K562 (cell line): ENCODE data around the gene DYNC2LI1. TPM values are rescaled to one million over a fixed set of nuclear protein-coding genes. Genes with fewer than 3 reads are reported as not detected.

ENCODE experiments used
- ATAC-seq: fragments of 200-7000 bp; cut with Tn5 transposase; 3 replicates; pipeline ENCODE4 v1.9.1; 2020; ENCODE audit warnings: moderate library complexity
- BruUV-seq: library from RNA; stranded (reverse); fragments of 400-500 nt; replicated peaks from 2 replicates; lab custom pipeline; 2021; lab: Mats Ljungman, UMichigan
- CTCF ChIA-PET: fragments of 300-600 bp; formaldehyde crosslinking; extraction: SDS; loops from one replicate; lab custom pipeline; 2021; ENCODE audit warnings: low intra/inter-chr PET ratio; lab: Yijun Ruan, JAX
- POLR2A ChIA-PET: fragments of 300-600, 350-650 bp; sonication (Branson Sonifier 250); formaldehyde crosslinking; extraction: SDS; loops from one replicate; lab custom pipeline; 2021; ENCODE audit warnings: antibody characterized with exemption, inconsistent platforms; lab: Yijun Ruan, JAX
- DNase-seq, 4 experiments: peaks; one replicate each; pipeline versions ENCODE4 v3.0.0 to v3.0.0-alpha.2; 2011 to 2018; ENCODE audit warnings: low spot score in 3 of 4, mixed read lengths in 3 of 4; ENCODE audit errors: extremely low read depth in 1 of 4
- FAIRE-seq: peaks from 2 replicates; lab custom pipeline; 2011; peaks lifted over from hg19 to GRCh38; lab: Jason Lieb, UNC
- H2AFZ ChIP-seq: 2 replicates; pipeline ENCODE4 v1.6.0; 2011; ENCODE audit warnings: low read depth, low read length, control low read depth, inconsistent platforms
- H3K27ac ChIP-seq: fragments of 200-600 bp; 3 replicates; pipeline ENCODE4 v1.8.0; 2011; ENCODE audit warnings: low read depth, mild to moderate bottlenecking, control low read depth, inconsistent platforms, low read length, moderate library complexity, mixed read lengths; ENCODE audit errors: extremely low read depth
- H3K27me3 ChIP-seq, 2 experiments: fragments of 300-600 bp in 1 of 2; 2 replicates in 1 of 2; 3 replicates in 1 of 2; pipeline versions ENCODE4 v1.6.0 to v1.8.0; 2011; ENCODE audit warnings: inconsistent platforms in 2 of 2, low read length in 2 of 2, mild to moderate bottlenecking in 1 of 2, mixed read lengths in 1 of 2, moderate library complexity in 1 of 2; ENCODE audit not compliant: control insufficient read depth in 2 of 2, insufficient read depth in 2 of 2
- H3K36me3 ChIP-seq: fragments of 300-600 bp; 3 replicates; pipeline ENCODE4 v1.8.0; 2011; ENCODE audit warnings: mild to moderate bottlenecking, low read length, inconsistent platforms; ENCODE audit not compliant: control insufficient read depth, insufficient read depth
- H3K4me1 ChIP-seq, 2 experiments: fragments of 200-600 bp in 1 of 2; replicated peaks in 1 of 2; 2 replicates in 1 of 2; 3 replicates in 1 of 2; pipeline versions ENCODE4 v1.5.1 to v1.8.0; 2011; ENCODE audit warnings: inconsistent platforms in 2 of 2, low read length in 2 of 2, mild to moderate bottlenecking in 1 of 2, mixed read lengths in 1 of 2, moderate library complexity in 1 of 2; ENCODE audit not compliant: control insufficient read depth in 2 of 2, insufficient read depth in 2 of 2
- H3K4me2 ChIP-seq: 2 replicates; pipeline ENCODE4 v1.6.1; 2011; ENCODE audit warnings: low read length, control low read depth, inconsistent platforms, mixed read lengths; ENCODE audit not compliant: insufficient read depth
- H3K4me3 ChIP-seq: fragments of 200-600 bp; sonication (generic), shearing (Covaris generic); 2 replicates; pipeline ENCODE4 v1.5.1; 2016; ENCODE audit warnings: control low read depth, inconsistent platforms
- H3K79me2 ChIP-seq: fragments of 200-600 bp; 3 replicates; pipeline ENCODE4 v1.8.0; 2011; ENCODE audit warnings: low read length, inconsistent platforms; ENCODE audit not compliant: control insufficient read depth, insufficient read depth
- H3K9ac ChIP-seq, 2 experiments: 2 replicates each; pipeline versions ENCODE4 v1.6.0 to v1.6.1; 2011; ENCODE audit warnings: low read depth in 2 of 2, low read length in 2 of 2, control low read depth in 1 of 2, inconsistent platforms in 1 of 2, mild to moderate bottlenecking in 1 of 2, mixed read lengths in 1 of 2; ENCODE audit not compliant: insufficient read depth in 1 of 2
- H3K9me1 ChIP-seq: one replicate; pipeline ENCODE4 v1.6.0; 2011; ENCODE audit warnings: inconsistent platforms, mild to moderate bottlenecking, low read length, moderate library complexity; ENCODE audit not compliant: control insufficient read depth, insufficient read depth
- H3K9me3 ChIP-seq: replicated peaks from 2 replicates; pipeline ENCODE4 v1.5.1; 2011; ENCODE audit warnings: low read depth, low read length, inconsistent platforms; ENCODE audit not compliant: control insufficient read depth, insufficient read depth
- H4K20me1 ChIP-seq: replicated peaks from 2 replicates; pipeline ENCODE4 v1.6.1; 2011; ENCODE audit warnings: low read length, inconsistent platforms, mixed read lengths; ENCODE audit not compliant: control insufficient read depth, insufficient read depth
- NRF1 ChIP-seq, 2 experiments: fragments of 450-650 bp; IDR thresholded peaks in 1 of 2; conservative IDR thresholded peaks in 1 of 2; 2 replicates each; pipeline ENCODE4 v1.6.1; 2014; ENCODE audit warnings: mild to moderate bottlenecking in 2 of 2
- SNRNP70 ChIP-seq: fragments of 200-400 bp; formaldehyde crosslinking; optimal IDR thresholded peaks from 2 replicates; pipeline ENCODE3; 2017; ENCODE audit warnings: low read depth, low read length
- ZNF165 ChIP-seq: fragments of 250-450 bp; sonication (Bioruptor Pico); IDR thresholded peaks from 2 replicates; pipeline ENCODE4 v1.4.0; 2020; ENCODE audit warnings: borderline replicate concordance
- ZNF512 ChIP-seq: IDR thresholded peaks from 2 replicates; pipeline ENCODE4 v1.6.1; 2016; ENCODE audit warnings: missing genetic modification characterization, missing compliant biosample characterization
- WGBS: fragments of 100-300 bp; shearing (Covaris generic); methylation state at CpG from one replicate; pipeline ENCODE4 v1.1.6; 2016; ENCODE audit warnings: low coverage, mixed read lengths; ENCODE audit not compliant: insufficient coverage; ENCODE audit errors: missing lambda C conversion rate; 5-methylcytosine and 5-hydroxymethylcytosine counted together
- in situ Hi-C: fragments of 300-500 bp; cut with MboI; formaldehyde crosslinking; loops from 4 replicates; pipeline ENCODE4 v1.15.0; 2018; ENCODE audit warnings: inconsistent platforms, mixed read lengths
- intact Hi-C: fragments of 100-400 bp; cut with micrococcal nuclease; formaldehyde crosslinking; loops from 2 replicates; pipeline ENCODE4 v1.14.2; 2022
- polyA plus RNA-seq, 8 experiments: library from polyadenylated mRNA; depleted of rRNA in 4 of 8; stranded (reverse) in 5 of 8; unstranded in 3 of 8; fragments of >200 nt; fragmentation: Nextera tagmentation in 2 of 8; fragmentation: Illumina TruSeq in 1 of 8; extraction: Ambion mirVana in 2 of 8; extraction: Trizol in 1 of 8; gene quantifications; 2 replicates each; pipeline versions ENCODE4 v1.2.1 to v1.2.3, GENCODE V29; 2011 to 2014; ENCODE audit warnings: inconsistent platforms in 1 of 8, missing spikeins in 1 of 8
- total RNA-seq, 7 experiments: library from RNA; depleted of rRNA in 6 of 7; stranded (reverse); fragments of >200 nt in 6 of 7; fragmentation: Illumina TruSeq in 2 of 7; extraction: Trizol in 2 of 7; gene quantifications; 2 replicates each; pipeline versions ENCODE4 v1.2.1 to v1.2.3, GENCODE V29; 2011 to 2021; ENCODE audit warnings: low replicate concordance in 1 of 7

Gene DYNC2LI1
- total and polyA plus RNA-seq, 9 of the 15 experiments (the other 6 are each of a cell fraction or from before 2014, with no cell fraction given): 12.5 to 42.2 (median 25.8) TPM

DNA sequence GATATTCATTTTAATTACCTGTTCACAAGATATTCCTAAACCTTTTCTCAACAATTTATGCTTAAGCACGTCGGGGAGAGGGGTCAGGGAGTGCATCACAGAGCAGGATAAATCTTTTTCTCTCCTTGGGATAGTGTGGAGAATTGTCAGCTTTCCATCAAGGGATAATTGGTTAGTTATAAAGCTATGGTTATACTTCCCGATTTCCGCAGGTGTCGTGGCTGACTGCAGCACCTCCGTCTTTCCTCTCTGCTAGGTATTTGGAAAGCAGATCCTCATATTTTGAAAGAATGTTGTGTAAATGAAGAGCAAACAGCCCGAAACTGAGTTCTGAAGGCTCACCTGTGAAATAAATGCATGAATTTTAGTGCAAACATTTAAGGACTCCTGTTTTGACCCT, 778 bp downstream of the DYNC2LI1 start:
- no peak for DNase-seq
- Histone ChIP-seq H3K27ac (peak overlapping the region; percentile 67), H3K4me1 (peaks cover 0 to 2% of the 10 kb centered on the region in 2 experiments; a peak in 2 of 5 replicates), H3K9me3 (no peaks in the 10 kb centered on the region), H3K36me3 (0 out of 3 replicates have a peak, but pooled peaks cover 5% of the 10 kb centered on the region), H4K20me1 (no peaks in the 10 kb centered on the region), H3K9ac (peak overlapping the region in 1 of 2 experiments; percentile 69; a peak in 2 of 4 replicates), H3K27me3 (no peaks in the 10 kb centered on the region), H3K9me1 (no peaks in the 10 kb centered on the region), H2AFZ (peak overlapping the region; percentile 97), H3K79me2 (peaks cover 9% of the 10 kb centered on the region; the same call in 1 of the 3 replicates), H3K4me3 (peak overlapping the region; percentile 61), H3K4me2 (peak overlapping the region; percentile 86)
- intact Hi-C loops (loop anchor here (10.0 kb wide), 1 partner anchor 140 kb away; the partner anchor contains the start of gene PLEKHH2), in situ Hi-C loops (no loop called here)
- BruUV-seq: TSS peak; percentile 76
- FAIRE-seq: peak; percentile 19
- POLR2A ChIA-PET: interaction anchor here (0.7 to 0.9 kb wide), 2 partner anchors 12 to 22 kb away, joined by 3 to 5 read pairs; no protein-coding TSS in a partner anchor
- ATAC-seq: peak; percentile 18
- TF ChIP-seq SNRNP70 (no peak), ZNF512 (tag) (no peak), ZNF165 (CRISPR knock-in tag) (no peak), NRF1 (conservative IDR thresholded peaks at IDR 0.05 in 1 of 2, IDR thresholded peaks at IDR 0.05 in 1 of 2) (no peak)
- CTCF ChIA-PET: no interaction called here
- 8% methylated on average over 7 of the region's 7 CpGs for WGBS
